ENCODE results near the gene SLC17A9.

GRCh38 chr20:62984666-62985443 is 32.3 kb downstream of the SLC17A9 start:
- TF ChIP-seq CTCF (IDR thresholded peaks at IDR 0.05) (no peak), POLR2A (IDR thresholded peaks at IDR 0.05) (no peak)

Data from adrenal gland (tissue), 5 donors.